HCT116 (cell line): ENCODE data around the gene BST2. TPM values are rescaled to one million over a fixed set of nuclear protein-coding genes. Genes with fewer than 3 reads are reported as not detected.

ENCODE experiments used
- ATAC-seq: fragments of 200-7000 bp; cut with Tn5 transposase; 2 replicates; pipeline ENCODE4 v1.9.1; 2020; ENCODE audit warnings: mild to moderate bottlenecking, moderate library complexity
- BruUV-seq: library from RNA; stranded (reverse); fragments of 400-500 nt; replicated peaks from 2 replicates; lab custom pipeline; 2021; lab: Mats Ljungman, UMichigan
- CTCF ChIA-PET: fragments of 300-600 bp; sonication (Branson Sonifier 250); formaldehyde crosslinking; loops from one replicate; lab custom pipeline; 2021; ENCODE audit warnings: antibody characterized with exemption; lab: Charles Lee
- POLR2A ChIA-PET: fragments of 300-600, 350-600 bp; sonication (Branson Sonifier 250); formaldehyde crosslinking; loops from one replicate; lab custom pipeline; 2021; ENCODE audit warnings: antibody characterized with exemption; lab: Charles Lee
- RAD21 ChIA-PET, 2 experiments: fragments of 300-600 bp; sonication (Branson Sonifier 250); formaldehyde crosslinking; loops; one replicate each; lab custom pipeline; 2023; ENCODE audit warnings: low total read pairs in 2 of 2; ENCODE audit not compliant: uncharacterized antibody in 2 of 2, unreplicated experiment in 2 of 2, low non-redundant PET in 1 of 2; lab: Charles Lee
- DNase-seq: peaks from one replicate; pipeline ENCODE4 v3.0.0-alpha.2; 2010; ENCODE audit warnings: low read depth, low spot score
- H2AFZ ChIP-seq: fragments of 200-600 bp; shearing (Covaris generic), sonication (generic); 2 replicates; pipeline ENCODE4 v1.6.1; 2017; ENCODE audit warnings: low read depth, mixed run types, mixed read lengths, antibody characterized with exemption, low read length; ENCODE audit not compliant: poor library complexity, severe bottlenecking
- H3K27ac ChIP-seq: 2 replicates; pipeline ENCODE4 v1.5.1; 2012; ENCODE audit warnings: low read depth, low read length
- H3K27me3 ChIP-seq: fragments of 200-600 bp; sonication (generic); 2 replicates; pipeline ENCODE4 v1.6.1; 2016; ENCODE audit warnings: mixed run types, low read length, mixed read lengths; ENCODE audit not compliant: insufficient read depth
- H3K36me3 ChIP-seq, 2 experiments: fragments of 200-500 bp in 1 of 2; fragments of 200-600 bp in 1 of 2; sonication (Bioruptor generic) in 1 of 2; sonication (generic) in 1 of 2; 2 replicates each; pipeline versions ENCODE4 v1.5.1 to v1.6.1; 2014 to 2016; ENCODE audit warnings: low read length in 2 of 2, inconsistent platforms in 1 of 2, mixed read lengths in 1 of 2, mixed run types in 1 of 2; ENCODE audit not compliant: insufficient read depth in 2 of 2, control insufficient read depth in 1 of 2
- H3K4me1 ChIP-seq, 2 experiments: fragments of 200-600 bp in 1 of 2; sonication (generic) in 1 of 2; 2 replicates each; pipeline versions ENCODE4 v1.5.1 to v1.6.1; 2012 to 2017; ENCODE audit warnings: low read length in 2 of 2, inconsistent platforms in 1 of 2, mild to moderate bottlenecking in 1 of 2, mixed read lengths in 1 of 2, mixed run types in 1 of 2, moderate library complexity in 1 of 2; ENCODE audit not compliant: insufficient read depth in 2 of 2, control insufficient read depth in 1 of 2
- H3K4me2 ChIP-seq: fragments of 200-600 bp; sonication (generic); 2 replicates; pipeline ENCODE4 v1.6.1; 2017; ENCODE audit warnings: mixed run types, low read length, mixed read lengths
- H3K4me3 ChIP-seq, 2 experiments: fragments of 200-600 bp in 1 of 2; sonication (generic) in 1 of 2; replicated peaks in 1 of 2; 2 replicates each; pipeline ENCODE4 v1.5.1; 2011 to 2016; ENCODE audit warnings: low read length in 2 of 2, control low read depth in 1 of 2, low read depth in 1 of 2, mild to moderate bottlenecking in 1 of 2, mixed read lengths in 1 of 2, mixed run types in 1 of 2
- H3K79me2 ChIP-seq: fragments of 200-600 bp; sonication (generic); 2 replicates; pipeline ENCODE4 v1.6.1; 2017; ENCODE audit warnings: mild to moderate bottlenecking, mixed run types, low read length, moderate library complexity, mixed read lengths; ENCODE audit not compliant: insufficient read depth
- H3K9ac ChIP-seq: fragments of 200-600 bp; sonication (generic); 2 replicates; pipeline ENCODE4 v1.6.1; 2016; ENCODE audit warnings: low read length, mixed read lengths
- H3K9me2 ChIP-seq: fragments of 200-600 bp; sonication (generic), shearing (Covaris generic); 2 replicates; pipeline ENCODE4 v1.6.1; 2017; ENCODE audit warnings: mixed run types, mild to moderate bottlenecking, moderate library complexity; ENCODE audit not compliant: insufficient read depth
- H3K9me3 ChIP-seq, 2 experiments: fragments of 200-500 bp in 1 of 2; fragments of 200-600 bp in 1 of 2; sonication (Bioruptor generic) in 1 of 2; sonication (generic) in 1 of 2; 2 replicates each; pipeline ENCODE4 v1.6.1; 2014 to 2017; ENCODE audit warnings: low read length in 2 of 2, mixed read lengths in 2 of 2, inconsistent platforms in 1 of 2, low read depth in 1 of 2, mild to moderate bottlenecking in 1 of 2, mixed run types in 1 of 2, moderate library complexity in 1 of 2; ENCODE audit not compliant: control insufficient read depth in 1 of 2, insufficient read depth in 1 of 2
- H4K20me1 ChIP-seq: fragments of 200-600 bp; sonication (generic), shearing (Covaris generic); 2 replicates; pipeline ENCODE4 v1.6.1; 2017; ENCODE audit warnings: mixed run types, mild to moderate bottlenecking, moderate library complexity; ENCODE audit not compliant: insufficient read depth
- CTCF ChIP-seq, 3 experiments: fragments of 200-600 bp in 1 of 3; sonication (generic) in 1 of 3; IDR thresholded peaks in 2 of 3; conservative IDR thresholded peaks in 1 of 3; 2 replicates each; pipeline ENCODE4 v1.5.1; 2012 to 2017; ENCODE audit warnings: low read depth in 2 of 3, low read length in 2 of 3, antibody characterized with exemption in 1 of 3, borderline replicate concordance in 1 of 3, control low read depth in 1 of 3, mild to moderate bottlenecking in 1 of 3, mixed read lengths in 1 of 3, mixed run types in 1 of 3, moderate library complexity in 1 of 3; ENCODE audit not compliant: insufficient read depth in 1 of 3
- POLR2AphosphoS5 ChIP-seq: IDR thresholded peaks from 2 replicates; pipeline ENCODE4 v1.6.1; 2011; ENCODE audit warnings: mild to moderate bottlenecking, low read depth, low read length, moderate library complexity
- RAD21 ChIP-seq: IDR thresholded peaks from 2 replicates; pipeline ENCODE4 v1.6.1; 2012; ENCODE audit warnings: low read depth, mild to moderate bottlenecking
- TCF7L2 ChIP-seq: IDR thresholded peaks from 2 replicates; pipeline ENCODE4 v1.7.0; 2011; ENCODE audit warnings: borderline replicate concordance, inconsistent platforms; ENCODE audit not compliant: insufficient read depth, insufficient read length; ENCODE audit errors: extremely low read depth
- ZNF274 ChIP-seq: fragments of 200-500 bp; sonication (Bioruptor generic); IDR thresholded peaks from 2 replicates; pipeline ENCODE4 v1.6.1; 2014; ENCODE audit warnings: mild to moderate bottlenecking, low read depth, low read length, inconsistent platforms
- intact Hi-C: fragments of 100-400 bp; cut with micrococcal nuclease; formaldehyde crosslinking; loops from 2 replicates; pipeline ENCODE4 v1.10.0; 2022
- total RNA-seq: library from RNA; stranded (reverse); gene quantifications from one replicate; pipeline ENCODE4 v1.2.1, GENCODE V29; 2021; ENCODE audit not compliant: unreplicated experiment
- TF ChIP-seq, protein P1 (sequence below): IDR thresholded peaks from 2 replicates; pipeline ENCODE4 v1.6.1; 2012
- TF ChIP-seq, protein P2 (sequence below): IDR thresholded peaks from 2 replicates; pipeline ENCODE4 v1.6.1; 2012; ENCODE audit warnings: low read depth

The BST2 gene
- total RNA-seq, 1 experiment from 2014 or later = 5.4 TPM

GRCh38 chr19:17429641-17430113 lies 24.2 kb upstream of the BST2 start:
- ChIA-PET RAD21 (no interaction called here), CTCF (interaction anchor here (1.1 to 1.7 kb wide), 3 partner anchors 10 to 19 kb away, joined by 3 to 6 read pairs (median 3); partner anchors contain the start of genes MVB12A and TMEM221), POLR2A (interaction anchor here (0.6 to 1.0 kb wide), 2 partner anchors 12 to 49 kb away, joined by 3 to 4 read pairs; no protein-coding TSS in a partner anchor)
- TSS peak; percentile 16 for BruUV-seq
- Histone ChIP-seq H3K4me1 (peaks cover 14 to 19% of the 10 kb centered on the region in 2 experiments), H3K27ac (no peak overlapping the region), H3K9me3 (no peaks in the 10 kb centered on the region), H3K9ac (no peak overlapping the region), H3K4me3 (no peak overlapping the region; a peak in 1 of 4 replicates), H3K4me2 (peak overlapping the region; percentile 46), H3K79me2 (no peaks in the 10 kb centered on the region), H3K9me2 (no peaks in the 10 kb centered on the region), H3K36me3 (no peaks in the 10 kb centered on the region), H4K20me1 (no peaks in the 10 kb centered on the region), H2AFZ (no peak overlapping the region), H3K27me3 (no peaks in the 10 kb centered on the region)
- DNase-seq (no peak), ATAC-seq (peak; percentile 24; the same call in 1 of the 2 replicates)
- intact Hi-C loops = no loop called here
- TF ChIP-seq POLR2AphosphoS5 (0 out of 2 replicates have a peak, but pooled peaks have one; percentile 16), RAD21 (no peak), TCF7L2 (peak; percentile 81)

DNA sequence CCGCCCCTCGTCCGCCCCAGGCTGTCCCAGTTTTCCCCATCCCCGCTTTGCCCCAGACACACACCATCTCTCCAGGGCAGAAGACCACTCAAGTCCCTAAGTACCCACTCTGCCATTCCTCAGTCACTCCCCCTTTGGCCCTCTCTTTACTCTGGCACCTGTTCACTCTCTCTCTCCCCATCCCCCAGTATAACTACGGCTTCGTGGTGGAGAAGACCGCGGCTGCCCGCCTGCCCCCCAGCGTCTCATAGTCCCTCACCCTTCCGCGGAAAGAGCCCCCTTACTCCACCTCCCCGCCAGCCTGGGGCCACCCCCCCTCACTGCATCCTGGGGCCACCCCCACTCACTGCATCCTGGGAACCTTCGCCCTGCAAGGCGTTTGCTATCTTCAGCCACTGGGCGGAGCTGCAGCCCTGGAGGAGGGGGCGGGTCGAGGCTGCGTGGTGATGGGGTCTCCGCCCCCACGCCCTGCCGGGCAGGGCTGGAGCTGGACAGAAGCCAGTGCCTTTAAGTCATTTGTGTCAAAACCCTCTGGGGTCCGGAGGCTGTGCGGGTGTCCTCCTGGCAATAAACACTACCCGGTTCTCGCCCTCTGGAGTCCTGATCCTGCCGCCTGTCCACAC lies 19.4 kb upstream of the BST2 start:
- Histone ChIP-seq H3K27me3 (no peaks in the 10 kb centered on the region), H2AFZ (no peak overlapping the region), H4K20me1 (no peaks in the 10 kb centered on the region), H3K9me3 (no peaks in the 10 kb centered on the region), H3K79me2 (peaks cover 10% of the 10 kb centered on the region; the same call in 1 of the 2 replicates), H3K9ac (no peak overlapping the region), H3K27ac (peak overlapping the region; percentile 18; the same call in 1 of the 2 replicates), H3K9me2 (no peaks in the 10 kb centered on the region), H3K4me2 (peak overlapping the region; percentile 7; the same call in 1 of the 2 replicates), H3K36me3 (no peaks in the 10 kb centered on the region), H3K4me1 (peaks cover 15 to 38% of the 10 kb centered on the region in 2 experiments), H3K4me3 (no peak overlapping the region)
- BruUV-seq = no TSS peak
- intact Hi-C loops = no loop called here
- ATAC-seq = peak; percentile 77
- DNase-seq = no peak
- RAD21 ChIA-PET = no interaction called here
- CTCF ChIA-PET = interaction anchor here (0.6 to 1.6 kb wide), 3 partner anchors 17 to 747 kb away, joined by 3 to 4 read pairs (median 3); no protein-coding TSS in a partner anchor
- POLR2A ChIA-PET = no interaction called here
- TF ChIP-seq POLR2AphosphoS5 (no peak), ZNF274 (no peak), TCF7L2 (no peak), CTCF (IDR thresholded peaks at IDR 0.05 in 2 of 3, conservative IDR thresholded peaks at IDR 0.05 in 1 of 3; ENCODE audit: borderline replicate concordance in 1 of 3, insufficient read depth in 1 of 3, low read depth in 2 of 3, low read length in 2 of 3) (peak; percentile 57 to 73 (median 72); a peak in 5 of 6 replicates)
- TF ChIP-seq, protein P1, sequence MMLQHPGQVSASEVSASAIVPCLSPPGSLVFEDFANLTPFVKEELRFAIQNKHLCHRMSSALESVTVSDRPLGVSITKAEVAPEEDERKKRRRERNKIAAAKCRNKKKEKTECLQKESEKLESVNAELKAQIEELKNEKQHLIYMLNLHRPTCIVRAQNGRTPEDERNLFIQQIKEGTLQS = no peak
- TF ChIP-seq, protein P2, sequence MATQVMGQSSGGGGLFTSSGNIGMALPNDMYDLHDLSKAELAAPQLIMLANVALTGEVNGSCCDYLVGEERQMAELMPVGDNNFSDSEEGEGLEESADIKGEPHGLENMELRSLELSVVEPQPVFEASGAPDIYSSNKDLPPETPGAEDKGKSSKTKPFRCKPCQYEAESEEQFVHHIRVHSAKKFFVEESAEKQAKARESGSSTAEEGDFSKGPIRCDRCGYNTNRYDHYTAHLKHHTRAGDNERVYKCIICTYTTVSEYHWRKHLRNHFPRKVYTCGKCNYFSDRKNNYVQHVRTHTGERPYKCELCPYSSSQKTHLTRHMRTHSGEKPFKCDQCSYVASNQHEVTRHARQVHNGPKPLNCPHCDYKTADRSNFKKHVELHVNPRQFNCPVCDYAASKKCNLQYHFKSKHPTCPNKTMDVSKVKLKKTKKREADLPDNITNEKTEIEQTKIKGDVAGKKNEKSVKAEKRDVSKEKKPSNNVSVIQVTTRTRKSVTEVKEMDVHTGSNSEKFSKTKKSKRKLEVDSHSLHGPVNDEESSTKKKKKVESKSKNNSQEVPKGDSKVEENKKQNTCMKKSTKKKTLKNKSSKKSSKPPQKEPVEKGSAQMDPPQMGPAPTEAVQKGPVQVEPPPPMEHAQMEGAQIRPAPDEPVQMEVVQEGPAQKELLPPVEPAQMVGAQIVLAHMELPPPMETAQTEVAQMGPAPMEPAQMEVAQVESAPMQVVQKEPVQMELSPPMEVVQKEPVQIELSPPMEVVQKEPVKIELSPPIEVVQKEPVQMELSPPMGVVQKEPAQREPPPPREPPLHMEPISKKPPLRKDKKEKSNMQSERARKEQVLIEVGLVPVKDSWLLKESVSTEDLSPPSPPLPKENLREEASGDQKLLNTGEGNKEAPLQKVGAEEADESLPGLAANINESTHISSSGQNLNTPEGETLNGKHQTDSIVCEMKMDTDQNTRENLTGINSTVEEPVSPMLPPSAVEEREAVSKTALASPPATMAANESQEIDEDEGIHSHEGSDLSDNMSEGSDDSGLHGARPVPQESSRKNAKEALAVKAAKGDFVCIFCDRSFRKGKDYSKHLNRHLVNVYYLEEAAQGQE = no peak
